Left ventricle myocardium inferior (tissue), 1 donor: ENCODE measurements around the gene RGL1. TPM values are rescaled to one million over a fixed set of nuclear protein-coding genes. Genes with fewer than 3 reads are reported as not detected.

ENCODE experiments used
- DNase-seq: peaks from one replicate; pipeline ENCODE4 v3.0.0-alpha.2; 2020
- H3K27ac ChIP-seq: fragments of 200-600 bp; replicated peaks from 2 replicates; pipeline ENCODE4 v1.8.0; 2021
- H3K27me3 ChIP-seq: fragments of 200-600 bp; 2 replicates; pipeline ENCODE4 v1.8.0; 2021; ENCODE audit warnings: low read depth
- H3K36me3 ChIP-seq: fragments of 200-600 bp; 2 replicates; pipeline ENCODE4 v1.8.0; 2021
- H3K4me1 ChIP-seq: fragments of 200-600 bp; 2 replicates; pipeline ENCODE4 v1.8.0; 2021
- H3K4me3 ChIP-seq: fragments of 200-600 bp; 2 replicates; pipeline ENCODE4 v1.8.0; 2021; ENCODE audit warnings: mild to moderate bottlenecking, moderate library complexity
- H3K9me3 ChIP-seq: fragments of 200-600 bp; replicated peaks from 2 replicates; pipeline ENCODE4 v1.8.0; 2021
- intact Hi-C: fragments of 100-400 bp; cut with micrococcal nuclease; formaldehyde crosslinking; loops from one replicate; pipeline ENCODE4 v1.11.0; 2022
- total RNA-seq: library from RNA; stranded (reverse); fragmentation: NEBNext Ultra II Directional; extraction: Animal tissue kit (Norgen Biotek cat#: 25700); gene quantifications from one replicate; pipeline ENCODE4 v1.2.1, GENCODE V29; 2021
- TF ChIP-seq, protein P1 (sequence below): fragments of 200-600 bp; IDR thresholded peaks from 2 replicates; pipeline ENCODE4 v1.8.0; 2021; ENCODE audit warnings: antibody characterized with exemption, mild to moderate bottlenecking, borderline replicate concordance
- donor health status: DM: no; HTN: yes; CAD: no; lungs with severe emphysema.

The RGL1 gene
- total RNA-seq, 1 donor from 2014 or later: 19.4 TPM

DNA sequence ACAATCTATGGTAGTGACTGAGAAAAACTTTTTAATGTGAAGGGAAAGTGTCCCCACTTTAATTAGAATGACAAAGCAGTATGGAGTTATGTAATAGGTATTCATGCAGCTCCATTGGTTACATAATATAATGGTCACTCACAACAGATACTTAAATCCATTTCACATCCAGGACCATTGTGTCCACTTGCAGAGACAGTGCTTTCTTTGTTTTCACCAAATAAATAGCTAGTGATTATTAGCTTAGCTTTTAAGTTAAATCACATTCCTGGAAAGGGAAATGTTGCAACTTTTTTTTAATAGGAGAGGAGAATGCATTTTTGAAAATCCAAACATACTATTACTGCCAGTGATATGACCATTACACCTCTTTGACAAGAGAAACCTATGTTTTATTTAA, 22.9 kb downstream of the RGL1 start:
- H3K9me3 ChIP-seq: no peaks in the 10 kb centered on the region
- intact Hi-C loops: no loop called here
- H3K27me3 ChIP-seq: no peaks in the 10 kb centered on the region
- H3K4me3 ChIP-seq: no peak overlapping the region
- no peaks in the 10 kb centered on the region for H3K36me3 ChIP-seq
- H3K27ac ChIP-seq: no peak overlapping the region
- TF ChIP-seq, protein P1, sequence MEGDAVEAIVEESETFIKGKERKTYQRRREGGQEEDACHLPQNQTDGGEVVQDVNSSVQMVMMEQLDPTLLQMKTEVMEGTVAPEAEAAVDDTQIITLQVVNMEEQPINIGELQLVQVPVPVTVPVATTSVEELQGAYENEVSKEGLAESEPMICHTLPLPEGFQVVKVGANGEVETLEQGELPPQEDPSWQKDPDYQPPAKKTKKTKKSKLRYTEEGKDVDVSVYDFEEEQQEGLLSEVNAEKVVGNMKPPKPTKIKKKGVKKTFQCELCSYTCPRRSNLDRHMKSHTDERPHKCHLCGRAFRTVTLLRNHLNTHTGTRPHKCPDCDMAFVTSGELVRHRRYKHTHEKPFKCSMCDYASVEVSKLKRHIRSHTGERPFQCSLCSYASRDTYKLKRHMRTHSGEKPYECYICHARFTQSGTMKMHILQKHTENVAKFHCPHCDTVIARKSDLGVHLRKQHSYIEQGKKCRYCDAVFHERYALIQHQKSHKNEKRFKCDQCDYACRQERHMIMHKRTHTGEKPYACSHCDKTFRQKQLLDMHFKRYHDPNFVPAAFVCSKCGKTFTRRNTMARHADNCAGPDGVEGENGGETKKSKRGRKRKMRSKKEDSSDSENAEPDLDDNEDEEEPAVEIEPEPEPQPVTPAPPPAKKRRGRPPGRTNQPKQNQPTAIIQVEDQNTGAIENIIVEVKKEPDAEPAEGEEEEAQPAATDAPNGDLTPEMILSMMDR: no peak
- no peak for DNase-seq
- H3K4me1 ChIP-seq: peaks cover 41% of the 10 kb centered on the region

DNA sequence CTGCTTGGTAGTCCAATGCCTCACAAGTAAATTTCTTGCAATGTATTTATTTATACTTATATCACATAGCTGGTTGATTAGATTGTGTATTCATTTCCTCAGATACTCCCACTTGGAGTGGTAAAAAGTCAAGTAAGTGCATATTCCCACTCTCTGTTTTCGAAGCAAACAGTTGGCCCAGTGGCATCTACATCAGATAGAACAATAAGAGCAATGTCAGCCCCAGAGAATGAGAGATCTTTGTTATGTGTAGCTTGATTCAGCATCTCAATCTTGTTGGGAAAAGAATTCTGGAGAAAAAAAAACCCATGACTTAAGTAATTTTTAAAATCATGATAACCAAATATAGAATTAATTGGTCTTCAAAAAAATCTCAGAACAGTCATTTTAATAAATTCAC, 25.5 kb downstream of the RGL1 start:
- Histone ChIP-seq H3K9me3 (no peaks in the 10 kb centered on the region), H3K27me3 (no peaks in the 10 kb centered on the region), H3K36me3 (no peaks in the 10 kb centered on the region), H3K4me3 (no peak overlapping the region), H3K4me1 (peaks cover 43% of the 10 kb centered on the region), H3K27ac (no peak overlapping the region)
- no peak for DNase-seq
- TF ChIP-seq, protein P1: no peak
- intact Hi-C loops: no loop called here

DNA sequence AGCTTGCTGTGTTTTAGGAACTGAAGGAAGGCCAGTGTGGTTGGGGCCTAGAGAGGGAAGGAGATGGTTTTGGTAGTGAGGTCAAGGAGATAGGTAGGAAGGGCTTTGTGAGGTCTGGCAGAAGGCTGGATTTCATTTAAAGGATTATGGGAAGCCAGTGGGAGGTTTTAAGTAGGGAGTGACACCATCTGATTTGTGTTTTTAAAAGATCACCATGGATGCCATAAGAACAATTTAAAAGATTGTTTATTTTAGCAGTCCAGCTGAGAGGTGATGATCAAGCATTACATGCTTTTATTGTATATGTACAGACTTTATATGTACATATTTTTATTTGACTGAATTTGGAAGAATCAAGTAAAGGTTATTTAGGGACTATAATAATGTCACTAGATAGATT, 26.4 kb downstream of the RGL1 start:
- H3K27ac ChIP-seq: no peak overlapping the region
- H3K36me3 ChIP-seq: no peaks in the 10 kb centered on the region
- TF ChIP-seq, protein P1: no peak
- DNase-seq: no peak
- H3K9me3 ChIP-seq: no peaks in the 10 kb centered on the region
- H3K4me3 ChIP-seq: no peak overlapping the region
- no peaks in the 10 kb centered on the region for H3K27me3 ChIP-seq
- peaks cover 49% of the 10 kb centered on the region for H3K4me1 ChIP-seq
- intact Hi-C loops: no loop called here

DNA sequence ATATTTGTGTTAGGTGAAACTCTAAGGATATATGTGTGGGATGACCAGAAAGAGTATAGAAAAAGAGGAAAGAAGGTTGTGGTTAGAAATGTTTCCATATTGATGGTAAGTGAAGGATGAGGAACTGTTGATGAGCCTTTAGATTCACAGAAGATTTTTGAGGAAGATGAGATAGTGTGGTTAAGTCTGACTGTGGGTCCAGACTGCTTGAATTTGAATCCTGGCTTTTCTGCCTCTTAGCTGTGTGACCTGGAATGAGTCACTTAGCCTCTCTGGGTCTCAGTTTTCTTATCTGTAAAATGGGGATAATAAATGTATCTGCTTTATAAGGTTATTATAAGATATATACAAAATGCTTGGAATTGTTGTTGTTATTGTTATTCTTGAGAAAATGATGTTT, 27.5 kb downstream of the RGL1 start:
- Histone ChIP-seq H3K9me3 (no peaks in the 10 kb centered on the region), H3K36me3 (no peaks in the 10 kb centered on the region), H3K27ac (no peak overlapping the region), H3K4me1 (peaks cover 50% of the 10 kb centered on the region), H3K27me3 (no peaks in the 10 kb centered on the region), H3K4me3 (no peak overlapping the region)
- TF ChIP-seq, protein P1: no peak
- intact Hi-C loops: no loop called here
- DNase-seq: no peak

DNA sequence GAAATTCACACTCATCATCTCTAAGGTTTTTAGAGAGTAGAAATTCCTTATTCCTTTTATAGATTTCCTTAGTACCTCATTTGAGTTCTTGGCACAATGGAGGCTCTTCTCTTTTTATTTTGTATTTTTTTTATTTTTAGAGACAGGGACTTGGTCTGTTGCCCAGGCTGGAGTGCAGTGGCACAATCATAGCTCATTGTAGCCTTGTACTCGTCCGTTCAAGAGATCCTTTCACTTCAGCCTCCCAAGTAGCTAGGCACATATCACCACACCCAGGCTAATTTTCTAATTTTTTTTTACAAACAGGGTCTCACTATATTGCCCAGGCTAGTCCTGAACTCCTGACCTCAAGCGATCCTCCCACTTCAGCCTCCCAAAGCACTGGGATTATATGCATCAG, 29.6 kb downstream of the RGL1 start:
- no peaks in the 10 kb centered on the region for H3K9me3 ChIP-seq
- intact Hi-C loops: no loop called here
- no peaks in the 10 kb centered on the region for H3K27me3 ChIP-seq
- H3K4me3 ChIP-seq: no peak overlapping the region
- no peaks in the 10 kb centered on the region for H3K36me3 ChIP-seq
- no peak for DNase-seq
- H3K4me1 ChIP-seq: peaks cover 54% of the 10 kb centered on the region
- H3K27ac ChIP-seq: peak overlapping the region; percentile 7
- TF ChIP-seq, protein P1: no peak

DNA sequence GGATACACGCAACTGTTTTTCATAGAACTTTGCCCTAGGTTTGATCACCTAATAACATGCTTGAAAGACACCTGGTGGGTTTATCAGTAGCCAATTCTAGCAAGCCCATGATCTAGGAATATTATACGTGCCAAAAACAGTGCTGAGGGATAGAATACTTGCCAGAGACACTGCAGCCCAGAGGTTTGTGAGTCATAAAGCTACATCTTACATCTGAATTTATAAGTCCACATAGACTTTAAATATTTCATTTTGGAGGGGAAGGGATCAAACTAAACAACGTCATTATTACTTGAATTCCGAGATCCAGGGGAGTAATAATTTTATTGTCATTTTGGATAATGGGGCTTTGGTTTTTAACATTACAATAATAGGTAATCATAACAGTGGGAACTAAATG, 31.7 kb downstream of the RGL1 start:
- Histone ChIP-seq H3K4me1 (peaks cover 50% of the 10 kb centered on the region), H3K4me3 (no peak overlapping the region), H3K36me3 (no peaks in the 10 kb centered on the region), H3K9me3 (no peaks in the 10 kb centered on the region), H3K27ac (no peak overlapping the region), H3K27me3 (no peaks in the 10 kb centered on the region)
- no peak for DNase-seq
- TF ChIP-seq, protein P1: no peak
- intact Hi-C loops: no loop called here
